Kidney (tissue), 14 donors: ENCODE measurements around the gene MRPL49. TPM values are rescaled to one million over a fixed set of nuclear protein-coding genes. Genes with fewer than 3 reads are reported as not detected.

Experiments
- DNase-seq, 5 donors: peaks; one replicate each; pipeline ENCODE4 v3.0.0-alpha.2; 2013 to 2020
- FAIRE-seq: peaks from 2 replicates; lab custom pipeline; 2012; peaks lifted over from hg19 to GRCh38; lab: Jason Lieb, UNC
- H3K27ac ChIP-seq, 2 donors: one replicate each; pipeline ENCODE4 v1.7.0; 2013; ENCODE audit warnings: low read depth in 2 of 2, low read length in 2 of 2, inconsistent platforms in 1 of 2
- H3K27me3 ChIP-seq: one replicate; pipeline ENCODE4 v1.7.1; 2013; ENCODE audit warnings: low read length, inconsistent platforms; ENCODE audit not compliant: control insufficient read depth, insufficient read depth
- H3K36me3 ChIP-seq, 3 donors: one replicate each; pipeline versions ENCODE4 v1.7.0 to v1.7.1; 2013; ENCODE audit warnings: low read length in 3 of 3, control low read depth in 1 of 3, inconsistent platforms in 1 of 3; ENCODE audit not compliant: insufficient read depth in 3 of 3, control insufficient read depth in 2 of 3
- H3K4me1 ChIP-seq, 3 donors: one replicate each; pipeline versions ENCODE4 v1.7.0 to v1.7.1; 2013; ENCODE audit warnings: low read length in 3 of 3, inconsistent platforms in 1 of 3, low read depth in 1 of 3; ENCODE audit not compliant: control insufficient read depth in 2 of 3, insufficient read depth in 2 of 3
- H3K4me3 ChIP-seq, 3 donors: one replicate each; pipeline versions ENCODE4 v1.7.0 to v1.8.1; 2013; ENCODE audit warnings: low read length in 3 of 3, control low read depth in 1 of 3, inconsistent platforms in 1 of 3
- H3K9ac ChIP-seq, 3 donors: one replicate each; pipeline versions ENCODE4 v1.7.0 to v1.7.1; 2013; ENCODE audit warnings: low read length in 3 of 3, control low read depth in 1 of 3, inconsistent platforms in 1 of 3
- H3K9me3 ChIP-seq, 3 donors: one replicate each; pipeline versions ENCODE4 v1.7.0 to v1.7.1; 2013; ENCODE audit warnings: low read length in 3 of 3, control low read depth in 1 of 3, inconsistent platforms in 1 of 3; ENCODE audit not compliant: control insufficient read depth in 2 of 3, insufficient read depth in 1 of 3
- intact Hi-C: fragments of 100-400 bp; cut with DNase I; formaldehyde crosslinking; loops from one replicate; pipeline ENCODE4 v1.11.1; 2022
- polyA plus RNA-seq: library from polyadenylated mRNA; stranded (reverse); fragments of 350-450 nt; fragmentation: Illumina TruSeq; extraction: RNeasy Lipid Tissue Mini Kit (QIAGEN cat#74804); gene quantifications from one replicate; pipeline ENCODE4 v1.2.3, GENCODE V29; 2014; ENCODE audit warnings: low read depth, low replicate concordance; ENCODE audit not compliant: insufficient read depth
- total RNA-seq: library from RNA; stranded (reverse); fragmentation: NEBNext Ultra II Directional; extraction: Animal tissue kit (Norgen Biotek cat#: 25700); gene quantifications from one replicate; pipeline ENCODE4 v1.2.1, GENCODE V29; 2021
- TF ChIP-seq, protein P1 (sequence below): IDR thresholded peaks from 3 replicates; pipeline ENCODE4 v1.5.1; 2012; ENCODE audit warnings: mild to moderate bottlenecking, moderate library complexity, borderline replicate concordance; ENCODE audit not compliant: insufficient read depth; ENCODE audit errors: extremely low read depth
- donor health status: control.
- donor health status: control.
- donor health status: control.
- donor health status: control.
- donor health status: control.
- donor health status: DM: yes; HTN: yes; CAD: no.
- donor health status: Normal renal cell carcinoma (clear cell type).

MRPL49 gene
- total and polyA plus RNA-seq, 2 donors from 2014 or later, result 53.3 to 76.7 TPM

DNA sequence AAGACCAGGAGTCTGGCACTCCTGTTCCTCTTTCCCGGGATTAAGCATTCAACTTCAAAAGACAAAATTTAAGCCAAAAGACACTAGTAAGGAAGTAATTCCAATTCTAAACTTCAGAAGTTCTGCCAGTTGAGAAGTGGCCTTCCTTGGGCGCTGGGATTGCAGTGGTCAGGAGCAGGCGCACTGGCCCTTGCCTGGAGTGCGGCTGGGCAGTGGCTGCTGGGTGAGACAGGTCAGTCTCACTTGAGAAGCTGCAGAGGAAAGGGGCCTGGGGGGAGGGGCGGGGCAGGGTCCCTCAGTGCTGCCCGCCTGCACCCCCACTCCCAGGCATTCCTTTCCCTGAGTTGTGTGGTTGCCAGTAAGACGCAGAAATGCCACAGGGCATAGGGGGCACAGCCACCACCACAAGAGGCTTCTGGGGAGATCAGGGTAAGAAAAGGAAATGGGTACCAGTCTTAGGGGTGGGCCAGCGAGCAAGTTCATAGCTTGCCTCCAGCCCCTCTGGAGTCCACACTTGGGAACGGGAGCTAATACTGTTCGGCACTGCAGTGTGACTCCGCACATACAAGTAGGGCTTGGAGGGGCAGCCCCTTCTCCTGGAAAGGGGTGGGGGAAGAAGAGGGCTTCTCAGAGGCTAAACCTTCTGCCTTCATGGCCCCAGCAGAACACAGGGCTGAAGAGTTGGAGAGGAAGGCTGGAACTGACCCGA is 5.5 kb downstream of the MRPL49 start:
- no peaks in the 10 kb centered on the region for H3K27me3 ChIP-seq
- intact Hi-C loops, result no loop called here
- no peak overlapping the region for H3K4me3 ChIP-seq
- H3K4me1 ChIP-seq, result peaks cover 0 to 9% (median 5%) of the 10 kb centered on the region in 3 donors
- no peak overlapping the region for H3K27ac ChIP-seq
- TF ChIP-seq, protein P1, sequence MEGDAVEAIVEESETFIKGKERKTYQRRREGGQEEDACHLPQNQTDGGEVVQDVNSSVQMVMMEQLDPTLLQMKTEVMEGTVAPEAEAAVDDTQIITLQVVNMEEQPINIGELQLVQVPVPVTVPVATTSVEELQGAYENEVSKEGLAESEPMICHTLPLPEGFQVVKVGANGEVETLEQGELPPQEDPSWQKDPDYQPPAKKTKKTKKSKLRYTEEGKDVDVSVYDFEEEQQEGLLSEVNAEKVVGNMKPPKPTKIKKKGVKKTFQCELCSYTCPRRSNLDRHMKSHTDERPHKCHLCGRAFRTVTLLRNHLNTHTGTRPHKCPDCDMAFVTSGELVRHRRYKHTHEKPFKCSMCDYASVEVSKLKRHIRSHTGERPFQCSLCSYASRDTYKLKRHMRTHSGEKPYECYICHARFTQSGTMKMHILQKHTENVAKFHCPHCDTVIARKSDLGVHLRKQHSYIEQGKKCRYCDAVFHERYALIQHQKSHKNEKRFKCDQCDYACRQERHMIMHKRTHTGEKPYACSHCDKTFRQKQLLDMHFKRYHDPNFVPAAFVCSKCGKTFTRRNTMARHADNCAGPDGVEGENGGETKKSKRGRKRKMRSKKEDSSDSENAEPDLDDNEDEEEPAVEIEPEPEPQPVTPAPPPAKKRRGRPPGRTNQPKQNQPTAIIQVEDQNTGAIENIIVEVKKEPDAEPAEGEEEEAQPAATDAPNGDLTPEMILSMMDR, result no peak
- FAIRE-seq, result no peak
- H3K9ac ChIP-seq, result no peak overlapping the region
- no peaks in the 10 kb centered on the region for H3K9me3 ChIP-seq
- H3K36me3 ChIP-seq, result peaks cover 5 to 76% (median 29%) of the 10 kb centered on the region in 3 donors
- DNase-seq, result peak in 2 of 5 donors; percentile 7 to 35

DNA sequence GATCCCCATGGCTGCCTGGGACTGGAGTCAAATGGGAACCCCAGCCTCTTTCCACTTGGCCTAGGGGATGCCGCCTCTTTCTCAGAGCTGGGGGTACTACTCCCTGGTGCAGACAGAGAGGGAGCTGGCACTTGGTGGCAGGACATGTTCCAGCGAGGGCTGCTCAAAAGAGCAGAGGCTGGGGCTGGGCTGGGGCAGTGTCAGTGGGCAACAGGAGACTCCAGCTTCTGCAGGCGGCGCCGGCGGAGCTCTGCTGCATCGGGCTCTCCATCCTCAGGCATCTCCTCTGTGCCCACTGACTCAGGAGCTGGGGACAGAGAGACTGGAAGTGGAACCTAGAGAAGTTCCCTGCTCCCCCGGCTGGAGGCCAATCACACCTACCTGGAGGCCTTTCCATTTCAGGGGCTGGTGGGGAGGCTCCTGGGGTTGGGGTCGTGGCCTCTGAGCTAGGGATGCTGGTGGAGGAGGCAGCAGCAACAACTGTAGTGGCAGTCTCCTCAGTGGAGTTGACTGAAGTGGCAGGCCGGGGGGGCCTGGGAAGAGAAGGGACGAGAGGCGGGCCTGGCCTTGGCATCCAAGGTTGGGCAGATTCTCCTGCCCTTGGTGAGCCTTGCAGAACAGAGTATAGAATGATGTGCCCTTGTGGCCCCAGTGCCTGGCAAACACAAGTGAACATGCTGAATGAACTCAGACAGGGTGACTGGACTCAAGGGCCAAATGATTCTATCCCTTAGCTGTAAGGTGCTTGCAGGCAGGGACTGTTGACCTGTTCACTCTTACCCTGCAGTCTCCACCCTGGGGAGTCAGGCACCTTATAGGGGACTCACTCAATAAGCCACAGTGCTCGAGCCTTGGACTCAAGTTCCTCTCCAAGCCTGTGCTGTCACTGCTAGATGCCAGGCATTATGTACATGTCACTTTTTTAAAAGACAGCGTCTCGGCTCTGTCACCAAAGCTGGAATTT is 6.3 kb downstream of the MRPL49 start:
- intact Hi-C loops, result no loop called here
- no peaks in the 10 kb centered on the region for H3K27me3 ChIP-seq
- H3K9me3 ChIP-seq, result no peaks in the 10 kb centered on the region
- no peak overlapping the region for H3K9ac ChIP-seq
- no peak overlapping the region for H3K4me3 ChIP-seq
- H3K36me3 ChIP-seq, result peaks cover 5 to 76% (median 29%) of the 10 kb centered on the region in 3 donors
- TF ChIP-seq, protein P1, result no peak
- no peak overlapping the region for H3K27ac ChIP-seq
- peaks cover 3 to 13% (median 10%) of the 10 kb centered on the region in 3 donors for H3K4me1 ChIP-seq
- peak in 2 of 5 donors; percentile 6 to 30 for DNase-seq
- no peak for FAIRE-seq

DNA sequence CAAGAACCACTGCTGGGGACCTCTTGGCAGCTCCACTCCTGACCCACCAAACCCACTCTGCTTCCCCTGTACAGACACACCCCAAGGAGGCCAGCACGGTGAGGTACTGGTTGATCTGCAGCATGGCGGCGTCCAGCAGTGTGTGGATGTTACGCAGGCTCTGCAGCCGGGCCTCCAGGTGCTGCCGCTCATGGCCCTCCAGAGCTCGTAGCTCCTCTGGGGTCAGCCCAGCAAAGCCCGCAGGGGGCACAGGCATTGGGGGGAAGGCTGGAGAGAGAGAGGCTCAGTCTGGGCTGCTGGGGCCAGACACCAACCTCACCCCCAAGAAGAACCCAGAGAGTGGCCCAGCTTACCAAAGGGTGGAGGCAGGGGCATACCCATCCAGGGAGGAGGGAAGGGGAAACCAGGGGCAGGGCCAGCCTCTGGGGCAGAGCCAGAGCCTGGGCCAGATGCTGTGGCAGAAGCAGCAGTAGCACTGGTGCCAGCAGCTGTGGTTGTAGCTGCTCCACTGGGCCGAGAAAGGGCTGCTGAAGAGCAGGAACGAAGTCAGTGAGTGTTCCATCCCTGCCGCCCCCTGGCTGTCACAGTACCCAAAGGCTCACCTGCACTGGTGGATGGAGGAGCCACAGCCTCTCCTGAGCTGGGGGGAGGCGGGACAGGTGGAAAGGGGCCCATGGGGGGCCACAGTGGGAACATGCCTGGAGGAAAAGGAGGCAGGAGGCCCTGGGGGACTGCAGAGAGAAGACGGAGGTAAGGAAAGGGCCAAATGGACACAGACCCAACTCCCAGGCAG is 7.7 kb downstream of the MRPL49 start:
- DNase-seq (peak in 2 of 5 donors; percentile 6 to 25), FAIRE-seq (no peak)
- H3K9me3 ChIP-seq, result no peaks in the 10 kb centered on the region
- intact Hi-C loops, result no loop called here
- no peak overlapping the region for H3K4me3 ChIP-seq
- H3K4me1 ChIP-seq, result peaks cover 3 to 17% (median 13%) of the 10 kb centered on the region in 3 donors
- H3K36me3 ChIP-seq, result peaks cover 5 to 68% (median 28%) of the 10 kb centered on the region in 3 donors
- no peaks in the 10 kb centered on the region for H3K27me3 ChIP-seq
- H3K9ac ChIP-seq, result no peak overlapping the region
- no peak overlapping the region for H3K27ac ChIP-seq
- TF ChIP-seq, protein P1, result no peak
